HG02623 (cell line): Measurements from ENCODE around the gene SPTB.
"Not testable (repeated sequence)": the region's sequence is repeated elsewhere in the genome, so short reads cannot be mapped to it uniquely, and the experiment has no call there.

ENCODE experiments used
- ATAC-seq: cut with Tn5 transposase; IDR thresholded peaks from one replicate; pipeline ENCODE4 v1.9.1; 2021; ENCODE audit warnings: moderate library complexity; ENCODE audit not compliant: unreplicated experiment

Gene SPTB

DNA sequence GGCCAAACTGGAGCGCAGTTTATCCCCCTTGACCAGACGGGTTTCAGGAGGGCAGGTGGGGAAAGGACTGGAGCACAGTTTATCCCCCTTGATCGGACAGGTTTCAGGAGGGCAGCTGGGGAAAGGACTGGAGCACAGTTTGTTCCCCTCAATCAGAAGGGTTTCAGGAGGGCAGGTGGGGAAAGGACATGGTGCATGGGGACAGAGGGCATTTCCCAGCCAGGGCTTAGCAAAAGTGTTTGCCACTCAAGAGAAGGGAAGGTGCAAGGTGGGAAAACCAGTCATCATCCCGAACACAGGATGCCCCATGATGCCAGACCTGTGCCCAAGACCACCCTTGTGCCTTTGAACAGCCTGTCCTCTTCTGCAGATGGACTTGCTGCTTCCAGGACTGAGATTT is 54.7 kb downstream of the SPTB start:
- no peak for ATAC-seq

DNA sequence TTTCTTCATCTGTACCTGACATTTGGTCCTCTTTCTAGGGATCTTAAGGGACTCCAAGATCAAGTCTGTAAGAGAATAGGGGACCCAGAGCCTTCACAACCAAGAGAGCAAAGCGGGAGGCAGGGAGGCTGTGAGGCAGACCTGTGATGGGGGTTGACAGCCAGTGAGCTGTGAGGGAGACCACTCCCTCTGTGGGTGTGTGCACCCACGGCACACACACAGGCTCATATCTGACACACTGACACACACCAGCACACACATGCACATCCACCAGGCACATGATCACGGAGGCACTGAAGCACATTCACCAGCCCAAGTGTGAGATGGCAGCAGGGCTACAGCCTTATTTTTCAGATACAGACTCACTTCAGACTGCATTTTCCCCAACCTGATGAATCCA is 55.2 kb downstream of the SPTB start:
- ATAC-seq, result no peak

DNA sequence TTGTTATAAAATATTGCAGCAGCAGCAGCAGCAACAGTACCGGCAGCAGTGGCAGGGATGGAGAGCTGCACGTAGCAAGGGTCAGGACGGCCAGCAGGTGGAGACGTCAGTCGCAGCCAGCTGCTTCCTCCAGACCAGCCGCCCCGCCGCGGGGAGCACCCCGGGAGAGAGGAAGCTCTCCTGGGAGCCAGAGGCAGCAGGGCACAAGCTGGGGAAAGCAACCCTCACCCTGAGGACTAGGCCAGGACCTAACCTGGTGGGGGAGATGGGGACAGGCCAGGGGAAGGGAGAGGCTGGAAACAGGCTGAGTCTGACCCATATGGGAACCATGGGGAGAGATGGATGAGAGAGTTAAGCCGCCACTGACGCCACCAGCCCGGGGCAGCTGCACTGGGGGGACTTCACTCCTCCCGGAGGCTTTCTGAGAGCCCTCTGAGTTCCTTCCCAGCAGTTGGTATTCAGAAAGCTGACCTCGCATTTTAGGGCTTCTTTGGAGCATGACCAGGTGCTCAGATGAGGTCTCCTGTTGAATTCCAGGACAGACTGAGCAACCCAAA is 56.3 kb downstream of the SPTB start:
- peak; percentile 67 for ATAC-seq

DNA sequence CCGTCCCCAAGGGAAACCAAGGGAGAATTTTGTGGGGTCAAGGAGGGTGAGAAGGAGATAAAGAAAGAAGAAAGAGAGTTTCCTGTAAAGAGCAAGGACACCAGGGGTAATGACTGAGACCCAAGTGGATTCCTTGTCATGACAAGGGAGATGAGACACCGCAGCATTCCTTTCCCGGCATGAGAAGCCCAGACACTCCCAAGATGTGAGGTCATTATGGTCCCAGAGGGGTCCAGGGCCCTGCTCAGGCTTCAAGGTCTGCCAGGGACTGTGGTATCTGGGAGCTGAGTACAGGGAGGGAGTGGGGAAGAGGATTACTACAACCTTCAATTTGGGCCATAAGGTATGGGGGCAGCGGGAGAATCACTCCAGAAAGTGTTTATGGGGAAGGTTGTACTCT is 58.1 kb downstream of the SPTB start:
- ATAC-seq, result no peak

DNA sequence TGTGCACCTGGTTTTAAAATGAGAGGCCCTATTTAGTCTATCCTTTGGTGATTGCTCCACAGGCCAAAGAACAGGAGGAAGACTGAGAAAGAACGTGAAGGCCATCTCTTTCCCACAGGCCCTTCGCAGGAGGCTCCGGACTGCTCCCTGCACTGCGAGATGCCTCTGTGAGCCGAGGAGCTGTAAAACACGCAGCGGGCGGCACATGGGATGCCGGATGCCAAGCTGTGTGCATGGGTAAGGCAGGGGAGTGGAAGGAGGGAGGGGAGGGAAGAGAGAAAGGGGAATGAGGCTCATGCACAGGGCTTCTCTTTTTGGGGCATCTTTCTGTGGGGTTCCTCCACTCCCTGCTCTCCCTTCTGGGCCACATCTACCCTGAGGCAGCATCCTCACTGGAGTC is 61.6 kb downstream of the SPTB start:
- no peak for ATAC-seq

DNA sequence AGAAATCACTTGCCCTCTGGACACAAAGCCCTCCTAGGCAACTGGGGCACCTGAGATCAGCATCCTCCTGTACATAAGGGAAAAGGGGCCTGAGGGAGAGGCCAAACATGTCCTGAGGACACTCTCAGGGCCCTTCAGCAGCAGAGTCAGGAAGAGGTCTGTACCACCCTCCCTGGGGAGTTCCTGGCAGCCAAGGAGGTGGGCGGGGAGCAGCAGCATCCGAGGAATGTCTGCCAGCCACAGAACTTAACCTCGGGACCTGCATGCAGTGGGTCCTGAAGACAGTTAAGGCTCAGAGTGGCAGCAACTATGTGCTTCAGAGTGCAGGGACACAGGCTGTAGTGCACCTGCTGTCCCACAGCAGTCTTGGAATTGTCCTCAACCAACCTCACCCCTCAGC is 62.1 kb downstream of the SPTB start:
- ATAC-seq, result no peak

DNA sequence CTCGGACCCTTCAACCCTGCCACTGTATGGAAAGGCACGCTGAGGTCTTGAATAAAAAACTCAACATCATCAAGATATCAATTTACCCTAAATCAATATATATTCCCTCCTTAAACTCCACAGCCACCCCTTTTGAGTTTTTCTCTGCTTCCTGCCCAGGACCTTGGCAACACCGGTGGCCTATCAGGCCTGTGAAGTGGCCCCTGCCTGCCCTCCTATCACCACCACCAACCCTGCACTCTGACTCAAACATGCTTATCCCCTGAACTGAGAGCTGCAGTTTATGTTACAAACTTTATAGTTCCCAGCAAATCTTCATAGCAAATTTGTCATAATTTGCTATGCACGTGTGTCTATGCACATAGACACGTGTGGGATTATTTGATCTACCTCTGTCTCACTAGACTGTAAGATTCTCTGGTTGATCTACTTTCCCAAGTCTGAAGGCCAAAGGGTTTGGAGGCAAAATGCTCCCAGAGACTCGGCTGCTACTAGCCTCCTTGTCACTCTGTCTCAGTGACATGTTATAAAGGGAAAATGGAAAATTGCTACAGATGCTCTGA is 63.4 kb downstream of the SPTB start:
- no peak for ATAC-seq

DNA sequence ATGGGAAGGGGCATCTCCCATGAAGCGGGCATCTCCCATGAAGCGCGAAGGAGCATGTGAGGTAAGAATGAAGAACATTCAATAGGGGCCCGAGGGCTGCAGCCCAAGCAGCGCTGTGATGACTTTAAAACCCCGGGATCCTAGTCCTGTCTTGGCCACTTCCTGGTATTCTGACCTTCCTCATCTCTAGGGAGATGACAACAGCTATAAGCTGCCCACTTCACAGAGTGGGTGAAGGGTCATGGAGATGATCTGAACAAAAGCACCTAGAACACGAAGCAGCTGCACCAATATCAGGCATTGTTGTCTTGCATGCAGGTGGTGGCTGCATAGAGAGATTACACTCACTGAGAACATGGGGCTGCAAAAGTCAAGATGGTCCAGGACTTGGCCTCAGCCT is 64.5 kb downstream of the SPTB start:
- no peak for ATAC-seq

DNA sequence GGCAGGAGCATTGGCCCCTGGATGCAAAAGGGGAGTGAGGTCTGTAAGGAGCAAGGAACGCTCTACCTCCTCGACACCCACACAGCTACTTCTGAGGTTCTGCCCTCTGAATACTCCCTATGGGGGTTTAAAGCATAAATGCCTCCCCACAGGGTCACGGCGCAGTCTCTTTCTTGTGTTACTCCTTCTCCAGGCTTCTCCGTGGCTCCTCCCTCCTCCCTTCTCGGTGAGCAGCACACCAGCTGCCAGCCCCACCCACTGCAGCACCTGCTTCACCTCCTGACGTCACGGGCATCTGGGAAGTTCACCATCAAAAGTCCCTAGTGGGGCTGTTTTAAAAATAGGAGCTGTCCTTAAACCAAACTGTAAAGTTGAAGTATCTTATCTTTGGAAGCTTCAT is 67.3 kb downstream of the SPTB start:
- ATAC-seq, result no peak

DNA sequence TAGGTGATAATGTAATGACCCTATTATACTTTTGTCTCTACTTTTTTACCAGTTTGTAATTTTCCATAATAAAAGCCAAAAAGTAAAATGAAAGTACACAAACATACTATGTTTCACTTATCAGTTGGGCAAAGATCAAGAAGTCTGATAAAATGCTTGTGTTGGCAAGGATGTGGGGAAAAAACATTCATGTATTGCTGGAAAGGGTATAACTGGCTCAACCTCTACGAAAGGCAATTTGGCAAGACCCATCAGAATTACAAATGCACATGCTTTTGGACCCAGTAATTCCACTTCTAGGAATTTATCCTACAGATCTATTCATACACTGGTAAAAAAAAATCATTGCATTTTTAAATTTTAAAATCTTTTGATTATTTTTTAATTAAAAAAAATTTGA is 68.0 kb downstream of the SPTB start:
- ATAC-seq, result no peak

DNA sequence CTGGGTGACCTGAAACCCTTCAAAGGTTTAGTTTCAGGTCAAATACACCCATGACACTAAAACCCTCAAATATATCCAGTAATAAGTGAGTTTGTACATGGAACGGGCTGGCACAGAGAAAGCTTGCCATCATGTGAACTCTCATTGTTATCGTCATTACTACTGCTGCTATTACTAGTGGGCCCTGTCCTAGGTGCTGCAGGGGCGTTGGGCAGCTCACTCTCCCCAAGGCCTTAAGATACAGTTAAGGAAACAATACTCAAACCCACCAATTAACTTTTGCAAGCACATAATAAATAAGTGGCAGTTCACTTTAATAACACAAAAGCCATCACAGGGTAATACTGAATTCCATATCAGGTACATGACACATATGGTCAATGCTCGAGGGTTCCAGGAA is 71.3 kb downstream of the SPTB start:
- ATAC-seq, result no peak

DNA sequence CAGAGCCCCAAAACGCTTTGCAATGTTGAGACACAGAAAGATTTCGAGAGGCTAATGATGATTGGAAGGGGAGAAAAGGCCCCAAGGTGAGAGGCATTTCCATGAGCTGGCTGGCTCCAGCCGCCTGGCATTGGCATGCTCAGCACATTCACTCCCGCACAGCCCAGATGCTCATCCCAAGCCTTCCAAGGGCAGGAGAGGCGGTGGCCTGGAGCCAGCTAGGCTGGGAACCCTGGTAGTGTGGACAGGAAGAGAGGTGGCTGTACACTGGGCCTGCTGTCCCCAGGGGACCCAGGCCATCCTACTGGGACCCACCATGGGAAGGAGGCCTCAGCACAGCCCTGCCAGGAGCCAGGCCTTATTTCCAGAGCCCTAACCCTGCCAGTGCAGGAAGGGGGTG is 72.2 kb downstream of the SPTB start:
- ATAC-seq, result no peak

DNA sequence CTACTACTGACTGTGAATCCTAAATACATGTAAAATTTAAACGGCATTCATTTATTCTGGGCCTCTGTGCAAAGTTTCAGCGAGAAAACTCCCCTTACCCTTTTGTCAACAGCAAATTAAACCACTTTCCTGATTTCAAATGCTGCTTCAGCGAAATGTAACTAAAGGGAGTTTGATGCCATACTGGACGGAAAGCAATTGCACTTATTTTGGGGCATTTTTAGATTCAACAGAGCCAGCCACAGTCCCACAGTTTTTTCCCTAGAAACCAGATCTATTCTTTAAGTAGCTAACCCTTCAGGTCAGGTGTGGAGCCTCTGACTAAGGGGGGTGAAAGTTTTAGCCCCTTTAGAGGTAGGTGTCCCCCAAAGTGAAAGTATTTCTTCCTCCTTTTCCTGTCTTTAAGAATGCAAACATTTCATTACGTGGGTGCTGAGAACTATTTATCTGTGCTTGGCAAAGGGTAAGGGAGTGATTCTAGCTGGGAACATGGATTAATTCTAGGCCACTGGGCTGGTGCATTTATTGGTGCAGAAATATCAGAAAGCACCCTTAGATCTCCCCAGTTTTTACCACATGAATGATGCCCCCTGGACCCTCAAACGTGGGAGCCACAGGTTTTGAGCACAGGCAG is 72.7 kb downstream of the SPTB start:
- no peak for ATAC-seq

DNA sequence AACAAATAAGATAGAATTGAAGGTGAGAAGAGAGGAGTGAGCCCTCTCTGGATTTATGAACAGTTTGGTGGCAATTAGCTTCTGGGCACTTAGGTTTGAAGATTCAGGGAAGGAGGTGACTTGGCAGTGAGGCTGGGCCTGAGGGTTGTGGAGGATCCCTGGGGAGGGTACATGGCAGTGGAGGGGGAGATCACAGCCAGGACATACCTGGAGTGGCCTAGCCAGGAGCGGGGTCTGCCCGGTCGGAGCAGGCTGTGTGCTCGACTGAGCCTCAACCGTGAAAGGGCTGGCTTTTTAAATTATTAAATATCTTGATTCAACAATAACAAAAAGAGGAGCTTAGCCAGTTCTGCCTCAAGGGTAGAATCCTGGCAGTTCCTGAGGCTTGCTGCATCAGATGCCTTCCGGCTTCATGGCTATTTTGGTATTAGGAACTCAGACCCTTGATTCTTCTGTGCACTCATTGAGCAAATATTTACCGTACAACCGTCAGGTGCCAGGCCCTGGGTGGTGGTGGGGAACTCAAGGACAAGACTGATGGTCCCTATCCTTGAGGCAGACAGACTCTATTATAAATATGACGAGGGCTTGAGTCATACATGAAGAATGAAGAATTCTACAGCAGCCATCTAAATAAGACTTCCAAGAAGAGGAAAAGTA is 73.4 kb downstream of the SPTB start:
- no peak for ATAC-seq

DNA sequence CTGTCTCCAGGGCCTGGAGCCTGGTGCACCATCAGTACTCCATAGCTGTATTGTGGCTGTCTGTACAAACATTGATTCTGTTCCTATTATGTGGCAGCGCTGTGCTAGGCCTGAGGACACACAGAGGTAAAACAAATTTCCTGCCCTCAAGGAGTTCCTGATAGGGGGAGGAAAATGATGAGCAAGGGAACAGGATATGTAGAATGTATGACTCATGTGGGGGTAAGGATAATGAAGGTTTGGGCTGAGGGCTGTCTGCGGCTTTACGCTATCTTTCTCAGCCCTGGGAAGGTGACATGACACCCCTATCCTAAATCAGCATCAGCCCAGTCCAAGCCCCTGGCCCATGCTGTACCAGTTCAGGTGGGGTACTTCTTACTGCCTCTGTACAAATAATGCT is 74.1 kb downstream of the SPTB start:
- ATAC-seq, result not testable (repeated sequence)

DNA sequence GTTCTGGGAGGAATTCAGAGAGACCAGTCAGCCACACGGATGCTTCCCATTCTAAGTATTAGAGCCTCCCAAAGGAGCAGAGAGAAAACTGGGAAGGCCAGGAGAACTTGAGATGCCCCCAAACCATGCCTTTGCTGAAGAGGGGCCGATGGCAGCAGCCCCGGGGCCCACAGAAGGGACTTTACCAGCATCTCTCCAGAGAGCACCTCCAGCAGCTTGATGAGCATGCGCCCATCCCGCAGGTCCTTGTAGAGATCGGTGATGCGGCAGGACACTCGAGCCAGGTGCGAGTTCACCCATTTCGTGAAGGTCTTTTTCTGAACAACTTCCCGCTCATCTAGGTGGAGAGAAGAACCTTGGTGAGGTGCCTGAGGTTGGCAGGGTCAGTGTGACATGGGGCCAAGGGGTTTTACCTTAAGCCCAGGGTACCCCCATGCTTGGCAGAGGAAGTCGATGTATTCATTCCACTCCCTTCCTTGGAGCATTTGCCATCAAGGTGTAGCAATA is 74.9 kb downstream of the SPTB start:
- no peak for ATAC-seq

DNA sequence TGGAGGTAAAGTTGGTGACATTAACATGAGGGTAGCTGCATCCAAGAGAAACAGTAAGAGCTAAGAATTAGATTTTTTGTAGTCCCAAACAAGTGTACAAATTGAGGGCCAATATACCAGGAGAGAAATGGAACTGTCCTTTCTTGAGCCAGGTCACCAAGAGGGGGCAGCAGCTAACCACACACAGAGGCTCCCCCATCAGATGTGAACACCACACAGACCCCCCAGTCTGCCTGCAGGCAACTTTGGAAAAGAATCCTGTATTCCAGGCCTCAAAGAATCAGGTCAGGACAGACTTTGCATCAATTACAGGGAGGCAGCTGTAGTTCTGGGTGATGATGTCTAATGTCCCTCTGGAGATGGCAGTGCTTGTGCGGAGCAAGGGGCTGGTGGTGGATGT is 77.9 kb downstream of the SPTB start:
- ATAC-seq, result no peak

DNA sequence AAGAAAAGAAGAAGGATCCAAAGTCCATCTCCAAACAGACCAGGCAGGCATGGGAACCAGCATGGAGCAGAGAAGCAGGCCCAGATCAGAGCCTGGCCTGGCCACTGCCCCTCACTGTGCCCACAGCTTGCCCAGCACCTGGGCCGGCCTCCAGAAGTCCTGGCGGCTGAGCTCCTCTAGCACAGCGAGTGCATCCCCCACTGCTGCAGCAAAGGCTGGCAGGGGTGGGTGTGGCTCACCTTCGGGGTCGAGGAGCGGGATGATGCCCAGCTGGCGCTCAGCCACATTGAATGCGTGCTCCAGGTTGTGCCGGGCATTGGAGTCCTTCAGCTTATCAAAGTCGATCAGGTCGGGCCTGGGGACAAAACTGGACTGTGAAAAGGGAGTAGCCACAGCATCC is 78.7 kb downstream of the SPTB start:
- ATAC-seq, result no peak

DNA sequence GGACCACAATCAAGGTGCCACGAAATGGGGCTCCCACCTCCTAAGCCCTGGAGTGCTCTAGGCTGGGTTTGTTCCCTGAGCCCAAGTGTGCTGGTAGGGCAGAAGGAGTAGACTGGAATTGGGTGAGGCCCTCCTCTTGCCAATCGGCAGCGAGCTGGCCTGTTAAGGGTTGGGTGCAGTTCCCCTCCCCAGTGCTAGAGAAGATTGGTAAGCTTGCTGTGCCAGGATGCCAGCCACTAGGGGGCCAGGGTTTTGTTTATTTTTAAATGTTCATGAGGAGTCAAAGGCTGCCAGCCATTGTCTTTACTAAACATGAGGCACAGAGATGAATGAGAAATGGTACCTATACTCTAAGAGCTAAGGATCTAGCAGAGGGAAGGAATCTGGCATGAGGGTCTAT is 79.7 kb downstream of the SPTB start:
- no peak for ATAC-seq

DNA sequence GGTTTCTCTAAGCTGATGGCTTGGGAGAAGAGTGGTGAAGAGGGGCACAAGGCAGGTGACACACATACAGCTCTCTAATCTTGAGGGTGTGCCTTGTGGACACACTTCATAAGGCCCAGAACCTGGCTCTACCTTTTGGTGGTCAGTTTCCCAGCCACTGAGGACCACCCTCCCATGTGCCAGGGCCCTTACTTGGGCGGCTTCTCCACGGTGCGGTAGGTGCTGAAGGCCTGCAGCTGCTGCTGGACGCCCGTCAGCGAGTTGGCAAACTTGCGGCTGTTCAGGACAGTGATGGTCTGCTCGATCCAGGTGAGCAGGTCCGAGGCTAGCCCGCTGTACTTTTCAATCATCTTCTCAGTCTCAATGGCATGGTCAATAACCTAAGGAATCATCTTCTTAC is 80.2 kb downstream of the SPTB start:
- no peak for ATAC-seq

DNA sequence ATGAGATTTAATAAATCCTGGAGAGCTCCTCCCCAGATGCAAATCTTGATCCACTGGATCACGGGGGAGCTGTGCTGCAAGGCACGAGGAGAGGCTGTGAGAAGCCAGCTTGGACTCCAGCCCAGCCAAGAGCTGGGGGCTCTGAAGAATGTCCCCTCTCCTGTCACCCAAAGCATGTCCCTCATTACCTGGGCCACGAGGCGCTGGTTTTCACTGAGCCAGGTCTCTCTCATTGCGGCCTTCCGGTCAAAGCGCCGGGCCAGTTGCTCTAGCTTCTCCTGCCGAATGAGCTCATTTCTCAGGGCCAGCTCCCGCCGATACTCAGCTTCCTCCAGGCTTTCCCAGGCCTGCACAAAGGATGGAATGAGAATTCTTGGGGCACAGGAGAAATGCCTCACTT is 83.3 kb downstream of the SPTB start:
- ATAC-seq, result no peak

DNA sequence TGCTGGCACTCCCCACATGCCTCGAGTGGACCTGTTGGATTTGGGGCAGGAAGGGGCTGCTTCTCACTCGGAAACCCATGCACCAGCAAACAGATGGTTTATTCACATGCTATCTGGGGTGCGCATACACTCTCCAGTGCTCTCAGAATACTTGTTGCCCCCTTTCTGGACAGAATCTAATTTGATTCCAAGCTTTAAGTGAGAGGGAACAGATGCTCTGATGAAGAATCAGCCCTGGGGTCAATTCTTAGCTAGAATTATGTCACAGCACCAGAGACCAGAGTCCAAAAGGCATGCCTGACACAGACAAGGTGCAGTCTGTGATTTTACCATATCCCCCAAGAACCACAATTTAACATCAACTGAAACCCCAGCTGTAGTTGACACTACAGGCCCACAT is 83.8 kb downstream of the SPTB start:
- ATAC-seq, result no peak
